Keratinocyte (primary cell): ENCODE data around the gene CECR2.

ENCODE experiments used
- CTCF ChIP-seq, 3 experiments: IDR thresholded peaks in 1 of 3; conservative IDR thresholded peaks in 1 of 3; optimal IDR thresholded peaks in 1 of 3; 2 replicates in 2 of 3; 3 replicates in 1 of 3; pipeline versions ENCODE3 to v1.5.1; 2011; ENCODE audit warnings: low read length in 3 of 3, mild to moderate bottlenecking in 3 of 3, moderate library complexity in 2 of 3, control low read depth in 1 of 3, inconsistent platforms in 1 of 3; ENCODE audit not compliant: insufficient read depth in 2 of 3; ENCODE audit errors: extremely low read depth in 1 of 3
- EZH2 ChIP-seq: IDR thresholded peaks from one replicate; pipeline ENCODE4 v1.6.1; 2012; ENCODE audit warnings: inconsistent platforms, mild to moderate bottlenecking, low read length, moderate library complexity

- TF ChIP-seq CTCF (optimal IDR thresholded peaks at IDR 0.05 in 1 of 3, IDR thresholded peaks at IDR 0.05 in 1 of 3, conservative IDR thresholded peaks at IDR 0.05 in 1 of 3; ENCODE audit: extremely low read depth in 1 of 3, insufficient read depth in 2 of 3, low read length in 3 of 3) = no peak
- no peak for TF ChIP-seq EZH2
These were observed 144.4 kb downstream of the CECR2 start for GRCh38 chr22:17513612-17514011.
